ENCODE results near the gene PARN.
"Not testable (repeated sequence)": the region's sequence is repeated elsewhere in the genome, so short reads cannot be mapped to it uniquely, and the experiment has no call there.

Gene PARN

GRCh38 chr16:14634389-14634725 lies 4.3 kb upstream of the PARN start:
- CTCF ChIA-PET = interaction anchor here (1.0 to 1.1 kb wide), 2 partner anchors 8 to 11 kb away, joined by 3 to 4 read pairs; no protein-coding TSS in a partner anchor

DNA sequence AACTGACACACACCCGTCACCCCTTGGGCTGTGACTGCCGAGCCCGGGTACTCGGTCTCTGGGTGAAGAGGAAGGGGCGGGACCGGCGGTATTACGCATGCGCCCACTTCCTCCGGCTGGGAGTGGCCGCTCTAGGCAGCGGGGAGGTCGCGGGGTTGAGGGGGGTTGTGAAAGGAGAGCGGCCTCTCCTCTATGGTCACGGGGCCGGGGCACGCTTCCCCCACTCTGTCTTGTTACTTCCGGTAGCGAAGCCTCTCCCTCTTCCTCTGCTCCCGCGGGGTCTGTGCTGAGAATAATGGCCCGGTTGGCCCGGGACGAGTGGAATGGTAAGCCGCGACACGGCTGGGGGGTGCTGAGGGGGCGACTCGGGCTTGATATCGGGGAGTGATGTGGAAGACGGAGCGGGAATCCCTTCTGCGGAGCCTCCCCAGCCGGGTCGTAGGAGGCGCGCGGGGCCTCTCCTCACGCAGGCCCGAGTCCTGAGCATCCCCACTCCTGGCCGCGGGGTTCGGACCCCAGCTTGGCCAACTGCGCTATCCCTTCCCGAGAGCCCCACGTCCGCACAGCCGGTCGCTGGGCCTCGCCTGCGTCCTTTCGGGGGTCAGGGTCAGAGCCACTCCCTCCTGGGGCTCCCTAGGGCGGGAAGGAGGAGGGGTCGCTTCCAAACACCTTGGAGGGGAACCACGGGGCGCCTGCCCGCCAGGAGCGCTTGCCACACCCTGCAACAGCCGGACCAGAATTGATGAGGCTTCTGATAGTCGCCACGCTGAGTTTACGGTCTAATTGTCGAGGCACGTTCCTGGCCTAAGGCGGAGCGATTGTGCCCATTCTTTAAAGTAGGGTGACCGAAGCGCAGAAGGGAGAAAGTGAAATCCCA lies 2.9 kb upstream of the PARN start, which contains the start of gene BFAR:
TSS of gene BFAR (plus strand) at position 259 of the 877 bp plus-strand sequence. CDS start 11,396 bp downstream, outside the sequence.
- POLR2A ChIA-PET = interaction anchor here (1.0 kb wide), 1 partner anchor 18 kb away, joined by 3 read pairs; no protein-coding TSS in a partner anchor
- CTCF ChIA-PET = interaction anchor here (1.1 kb wide), 1 partner anchor 9 kb away, joined by 4 read pairs; no protein-coding TSS in a partner anchor
- peak; percentile 96 for DNase-seq (ENCODE audit: extremely low spot score)
- no peak for TF ChIP-seq CTCF (IDR thresholded peaks at IDR 0.05; ENCODE audit: control extremely low read depth, extremely low read depth, low read depth, missing control alignments)

More at GRCh38 chr16:14634389-14634725, 4.3 kb upstream of the PARN start:
- DNase-seq (ENCODE audit: extremely low spot score) = no peak
- POLR2A ChIA-PET = interaction anchor here (0.6 to 0.8 kb wide), 2 partner anchors 20 to 24 kb away, joined by 5 to 7 read pairs; no protein-coding TSS in a partner anchor
- TF ChIP-seq CTCF (IDR thresholded peaks at IDR 0.05; ENCODE audit: control extremely low read depth, extremely low read depth, low read depth, missing control alignments) = no peak

- CTCF ChIA-PET; DNase-seq (ENCODE audit: extremely low spot score): not testable (repeated sequence)
- POLR2A ChIA-PET = interaction anchor here (0.6 kb wide), 2 partner anchors 18 to 31 kb away, joined by 3 to 6 read pairs; no protein-coding TSS in a partner anchor
These were observed 715 bp upstream of the PARN start for GRCh38 chr16:14630620-14631330.

DNA sequence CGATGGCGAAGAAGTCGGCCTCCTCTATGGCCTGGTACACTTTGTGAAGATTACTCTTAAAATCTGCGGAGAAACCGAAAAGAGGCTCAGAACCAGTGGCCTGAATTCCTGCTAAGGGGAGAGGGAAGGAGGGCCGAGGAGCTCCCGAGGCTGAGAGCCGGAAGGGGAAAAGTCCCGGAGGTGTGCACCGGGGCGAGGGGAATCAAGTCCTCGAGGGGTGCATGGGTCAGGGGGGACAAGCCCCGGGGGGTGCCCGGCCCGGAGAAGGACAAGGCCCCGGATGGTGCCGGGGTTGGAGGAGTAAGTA lies 495 bp downstream of the PARN start:
- ChIA-PET POLR2A (no interaction called here), CTCF (interaction anchor here (1.1 to 1.4 kb wide), 2 partner anchors 30 to 35 kb away, joined by 3 to 4 read pairs; no protein-coding TSS in a partner anchor)
- DNase-seq (ENCODE audit: extremely low spot score) = no peak
- no peak for TF ChIP-seq CTCF (IDR thresholded peaks at IDR 0.05; ENCODE audit: control extremely low read depth, extremely low read depth, low read depth, missing control alignments)

DNA sequence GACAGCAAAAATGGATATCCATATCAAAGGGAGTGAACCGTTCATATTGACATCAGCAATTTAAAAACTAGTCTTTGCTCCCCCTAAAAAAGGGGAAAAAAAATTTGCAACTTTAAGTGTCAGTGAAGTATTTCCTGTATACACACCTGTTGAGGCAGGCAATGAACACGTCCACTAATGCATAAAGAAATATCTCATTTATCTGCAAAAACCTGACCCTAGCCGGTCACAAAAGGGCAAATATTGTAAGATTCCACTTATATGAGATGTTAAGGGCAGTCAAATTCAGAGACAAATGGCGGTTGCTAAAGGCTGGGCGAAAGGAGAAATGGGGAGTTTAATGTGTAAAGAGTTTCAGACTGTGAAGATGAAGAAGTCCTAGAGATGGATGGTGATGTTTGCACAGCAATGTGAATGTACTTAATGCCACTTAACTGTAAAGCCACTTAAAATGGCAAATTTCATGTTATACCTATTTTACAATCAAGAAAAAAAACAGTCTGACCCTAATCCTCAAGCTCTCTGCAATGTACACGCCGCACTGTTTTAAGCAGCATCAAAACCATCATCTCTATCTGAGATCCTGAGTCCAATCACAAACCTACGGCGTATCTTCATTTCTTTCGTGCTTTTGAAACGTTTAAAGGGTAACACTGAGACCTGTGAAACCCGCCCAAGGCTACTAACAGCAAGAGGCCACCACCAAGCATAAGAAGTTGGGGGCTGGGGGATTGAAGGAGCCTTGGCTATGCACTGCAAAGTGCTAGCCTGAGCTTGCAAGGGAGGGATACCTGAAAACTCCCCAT lies 1.1 kb downstream of the PARN start:
- no peak for DNase-seq (ENCODE audit: extremely low spot score)
- POLR2A ChIA-PET = no interaction called here
- no peak for TF ChIP-seq CTCF (IDR thresholded peaks at IDR 0.05; ENCODE audit: control extremely low read depth, extremely low read depth, low read depth, missing control alignments)
- CTCF ChIA-PET = interaction anchor here (1.1 to 1.4 kb wide), 2 partner anchors 29 to 34 kb away, joined by 3 to 4 read pairs; no protein-coding TSS in a partner anchor

- CTCF ChIA-PET = no interaction called here
These were observed 3.0 kb downstream of the PARN start for GRCh38 chr16:14627078-14627477.

More at GRCh38 chr16:14627078-14627477, 3.0 kb downstream of the PARN start:
- POLR2A ChIA-PET = no interaction called here
- DNase-seq (ENCODE audit: extremely low spot score) = no peak
- TF ChIP-seq CTCF (IDR thresholded peaks at IDR 0.05; ENCODE audit: control extremely low read depth, extremely low read depth, low read depth, missing control alignments) = no peak

Measured in GM10248 (cell line).